ENCODE measurements around the gene DNAAF5. TPM values are rescaled to one million over a fixed set of nuclear protein-coding genes. Genes with fewer than 3 reads are reported as not detected.

Gene DNAAF5
- total RNA-seq, 2 experiments from 2014 or later = 26.8 to 29.5 TPM

DNA sequence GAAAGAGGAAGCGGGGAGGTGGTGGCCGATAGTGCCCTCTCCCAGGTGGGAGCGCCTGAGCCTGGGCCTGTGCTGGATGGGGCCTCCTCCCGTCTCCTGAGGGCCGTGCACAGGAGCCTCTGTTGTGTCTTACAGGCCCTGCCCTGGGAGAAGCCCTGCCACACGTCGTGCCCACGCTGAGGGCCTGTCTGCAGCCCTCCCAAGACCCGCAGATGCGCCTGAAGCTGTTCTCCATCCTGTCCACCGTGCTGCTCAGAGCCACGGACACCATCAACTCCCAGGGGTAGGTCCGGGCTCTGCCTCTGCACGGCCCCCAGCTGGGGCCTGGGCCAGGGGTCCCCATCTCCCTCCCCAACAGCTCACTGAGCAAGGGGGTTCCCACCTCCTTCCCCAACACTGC, 43.8 kb downstream of the DNAAF5 start:
- H3K4me3 Mint-ChIP-seq = no peak overlapping the region

DNA sequence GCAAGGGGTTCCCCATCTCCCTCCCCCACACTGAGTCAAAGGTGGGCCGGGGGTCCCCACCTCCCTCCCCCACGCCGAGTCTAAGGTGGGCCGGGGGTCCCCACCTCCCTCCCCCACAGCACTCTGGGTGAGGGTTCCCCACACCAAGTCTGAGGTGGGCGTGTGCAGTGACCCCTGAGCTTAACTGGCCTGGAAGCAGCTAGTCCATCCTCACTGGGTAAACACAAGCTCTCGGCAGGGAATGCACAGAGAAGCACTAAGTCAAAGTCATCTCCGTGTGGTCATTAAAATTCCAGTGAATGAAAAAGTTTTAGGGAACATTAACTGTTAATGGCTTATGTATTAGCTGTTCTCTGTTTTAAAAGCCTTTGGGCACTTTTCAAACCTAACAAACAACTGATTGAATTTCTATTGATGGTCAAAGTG, 44.3 kb downstream of the DNAAF5 start:
- H3K4me3 Mint-ChIP-seq = no peak overlapping the region
- H3K27ac Mint-ChIP-seq = no peak overlapping the region
- no peak for DNase-seq
- POLR2A ChIA-PET = no interaction called here
- H3K4me1 Mint-ChIP-seq (ENCODE audit: low read depth) = no peaks in the 10 kb centered on the region
- H3K36me3 Mint-ChIP-seq = peaks cover 17% of the 10 kb centered on the region
- CTCF ChIA-PET = interaction anchor here (0.6 to 1.3 kb wide), 2 partner anchors 38 to 449 kb away, joined by 3 to 5 read pairs; no protein-coding TSS in a partner anchor
- no peaks in the 10 kb centered on the region for H3K27me3 Mint-ChIP-seq
- no peaks in the 10 kb centered on the region for H3K9me3 Mint-ChIP-seq
- intact Hi-C loops (cut with micrococcal nuclease) = no loop called here

More for the DNA sequence above, 43.8 kb downstream of the DNAAF5 start:
- Mint-ChIP-seq H3K4me1 (ENCODE audit: low read depth) (no peaks in the 10 kb centered on the region), H3K27me3 (no peaks in the 10 kb centered on the region), H3K36me3 (peaks cover 13% of the 10 kb centered on the region), H3K9me3 (no peaks in the 10 kb centered on the region), H3K27ac (no peak overlapping the region)
- DNase-seq = no peak
- CTCF ChIA-PET = interaction anchor here (0.6 to 1.3 kb wide), 2 partner anchors 38 to 449 kb away, joined by 3 to 5 read pairs; no protein-coding TSS in a partner anchor
- intact Hi-C loops (cut with micrococcal nuclease) = no loop called here
- POLR2A ChIA-PET = no interaction called here

- H3K27me3 Mint-ChIP-seq = no peaks in the 10 kb centered on the region
- intact Hi-C loops (cut with micrococcal nuclease) = no loop called here
- no peak for DNase-seq
- H3K9me3 Mint-ChIP-seq = no peaks in the 10 kb centered on the region
- ChIA-PET POLR2A (no interaction called here), CTCF (interaction anchor here (1.3 to 3.7 kb wide), 2 partner anchors 39 to 438 kb away, joined by 5 to 17 read pairs; no protein-coding TSS in a partner anchor)
- H3K27ac Mint-ChIP-seq = no peak overlapping the region
- no peaks in the 10 kb centered on the region for H3K4me1 Mint-ChIP-seq (ENCODE audit: low read depth)
- H3K36me3 Mint-ChIP-seq = peaks cover 17% of the 10 kb centered on the region
- no peak overlapping the region for H3K4me3 Mint-ChIP-seq
Observed at GRCh38 chr7:771234-772004, 44.9 kb downstream of the DNAAF5 start.

- Mint-ChIP-seq H3K27ac (no peak overlapping the region), H3K4me3 (no peak overlapping the region), H3K36me3 (peaks cover 19% of the 10 kb centered on the region), H3K4me1 (ENCODE audit: low read depth) (no peaks in the 10 kb centered on the region), H3K27me3 (no peaks in the 10 kb centered on the region), H3K9me3 (no peaks in the 10 kb centered on the region)
- DNase-seq = no peak
- ChIA-PET CTCF (interaction anchor here (3.7 to 5.3 kb wide), 2 partner anchors 439 to 451 kb away, joined by 17 to 21 read pairs; no protein-coding TSS in a partner anchor), POLR2A (no interaction called here)
- intact Hi-C loops (cut with micrococcal nuclease) = no loop called here
Observed at GRCh38 chr7:772005-772294, 45.5 kb downstream of the DNAAF5 start.

DNA sequence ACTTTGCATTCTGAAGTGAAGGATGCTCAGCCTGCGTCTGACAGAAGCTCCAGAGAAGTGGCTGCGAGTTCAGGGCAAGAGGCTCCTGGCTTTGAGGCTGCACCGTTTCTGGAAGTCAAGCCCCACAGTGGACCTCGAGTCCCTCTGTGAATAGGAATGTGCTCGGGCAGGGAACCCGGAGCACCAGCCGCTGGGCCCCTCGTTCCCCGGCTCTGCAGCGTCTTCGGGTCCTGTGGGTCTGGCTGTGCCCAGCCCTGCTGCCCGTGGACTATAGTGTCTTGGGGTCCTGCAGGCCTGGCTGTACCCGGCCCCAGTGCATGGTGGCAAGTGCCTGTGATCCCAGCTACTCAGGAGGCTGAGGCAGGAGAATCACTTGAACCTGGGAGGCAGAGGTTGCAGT, 45.9 kb downstream of the DNAAF5 start:
- Mint-ChIP-seq H3K27ac (no peak overlapping the region), H3K27me3 (no peaks in the 10 kb centered on the region), H3K4me1 (ENCODE audit: low read depth) (no peaks in the 10 kb centered on the region), H3K36me3 (peaks cover 19% of the 10 kb centered on the region), H3K9me3 (no peaks in the 10 kb centered on the region), H3K4me3 (no peak overlapping the region)
- ChIA-PET POLR2A (no interaction called here), CTCF (interaction anchor here (1.0 to 5.3 kb wide), 5 partner anchors 11 to 455 kb away, joined by 3 to 21 read pairs (median 7); no protein-coding TSS in a partner anchor)
- intact Hi-C loops (cut with micrococcal nuclease) = no loop called here
- DNase-seq = no peak

- H3K36me3 Mint-ChIP-seq = peaks cover 13% of the 10 kb centered on the region
- DNase-seq = no peak
- no peaks in the 10 kb centered on the region for H3K4me1 Mint-ChIP-seq (ENCODE audit: low read depth)
- intact Hi-C loops (cut with micrococcal nuclease) = no loop called here
- ChIA-PET POLR2A (no interaction called here), CTCF (interaction anchor here (1.0 to 5.3 kb wide), 6 partner anchors 12 to 456 kb away, joined by 3 to 21 read pairs (median 5); no protein-coding TSS in a partner anchor)
- H3K9me3 Mint-ChIP-seq = no peaks in the 10 kb centered on the region
- no peaks in the 10 kb centered on the region for H3K27me3 Mint-ChIP-seq
- H3K4me3 Mint-ChIP-seq = no peak overlapping the region
- H3K27ac Mint-ChIP-seq = no peak overlapping the region
Observed at GRCh38 chr7:772861-773621, 46.5 kb downstream of the DNAAF5 start.

DNA sequence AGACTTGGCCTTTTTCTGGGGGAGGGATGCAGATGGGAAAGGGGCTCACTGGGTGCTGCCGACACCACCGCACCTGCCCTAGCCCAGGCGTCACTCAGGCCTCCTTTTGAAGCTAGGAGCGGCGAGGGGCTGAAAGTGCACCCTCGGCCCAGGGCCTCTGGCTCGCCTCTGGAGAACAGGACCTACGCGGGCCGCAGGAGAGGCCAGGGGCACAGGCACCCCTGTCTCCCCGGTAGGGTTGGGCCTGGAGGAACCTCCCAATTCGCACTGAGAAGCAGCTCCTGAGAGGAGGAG, 47.1 kb downstream of the DNAAF5 start:
- H3K9me3 Mint-ChIP-seq = no peaks in the 10 kb centered on the region
- H3K4me1 Mint-ChIP-seq (ENCODE audit: low read depth) = no peaks in the 10 kb centered on the region
- no peak for DNase-seq
- intact Hi-C loops (cut with micrococcal nuclease) = no loop called here
- no peak overlapping the region for H3K27ac Mint-ChIP-seq
- H3K4me3 Mint-ChIP-seq = no peak overlapping the region
- H3K36me3 Mint-ChIP-seq = peaks cover 11% of the 10 kb centered on the region
- POLR2A ChIA-PET = interaction anchor here (0.7 kb wide), 1 partner anchor 452 kb away, joined by 3 read pairs; no protein-coding TSS in a partner anchor
- CTCF ChIA-PET = interaction anchor here (1.0 to 5.3 kb wide), 5 partner anchors 12 to 452 kb away, joined by 3 to 21 read pairs (median 7); no protein-coding TSS in a partner anchor
- no peaks in the 10 kb centered on the region for H3K27me3 Mint-ChIP-seq

GRCh38 chr7:774161-775109, 47.9 kb downstream of the DNAAF5 start:
- H3K27ac Mint-ChIP-seq = no peak overlapping the region
- ChIA-PET POLR2A (interaction anchor here (0.7 kb wide), 1 partner anchor 453 kb away, joined by 3 read pairs; no protein-coding TSS in a partner anchor), CTCF (interaction anchor here (1.0 to 5.3 kb wide), 4 partner anchors 13 to 453 kb away, joined by 3 to 21 read pairs (median 12); no protein-coding TSS in a partner anchor)
- H3K4me3 Mint-ChIP-seq = no peak overlapping the region
- H3K9me3 Mint-ChIP-seq = no peaks in the 10 kb centered on the region
- no peaks in the 10 kb centered on the region for H3K4me1 Mint-ChIP-seq (ENCODE audit: low read depth)
- DNase-seq = peak; percentile 76
- peaks cover 11% of the 10 kb centered on the region for H3K36me3 Mint-ChIP-seq
- H3K27me3 Mint-ChIP-seq = no peaks in the 10 kb centered on the region
- intact Hi-C loops (cut with micrococcal nuclease) = loop anchor here (1.0 kb wide), 1 partner anchor 452 kb away; no protein-coding TSS in a partner anchor

DNA sequence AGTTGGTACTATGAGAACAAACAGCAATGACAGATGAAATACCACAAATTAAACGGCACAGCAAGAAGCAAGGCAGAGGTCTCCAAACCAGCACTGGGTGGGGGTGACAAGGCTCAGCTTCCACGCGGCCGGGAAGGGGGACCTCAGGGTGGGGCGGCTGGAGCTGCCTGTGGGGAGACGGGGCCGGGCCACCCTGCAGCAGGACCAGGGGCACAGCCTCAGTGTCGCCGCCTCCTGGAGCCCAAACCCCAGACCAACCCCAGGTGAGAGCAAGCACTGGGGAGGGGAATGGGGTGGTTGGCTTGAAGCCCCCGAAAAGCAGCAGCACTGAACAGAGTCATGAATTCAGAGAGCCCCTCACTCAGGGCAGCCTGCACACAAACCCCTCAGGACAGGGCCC, 49.9 kb downstream of the DNAAF5 start:
- H3K27ac Mint-ChIP-seq = no peak overlapping the region
- intact Hi-C loops (cut with micrococcal nuclease) = no loop called here
- DNase-seq = no peak

GRCh38 chr7:776992-777727, 50.7 kb downstream of the DNAAF5 start:
- Mint-ChIP-seq H3K4me1 (ENCODE audit: low read depth) (no peaks in the 10 kb centered on the region), H3K27ac (no peak overlapping the region), H3K36me3 (peaks cover 18% of the 10 kb centered on the region), H3K4me3 (no peak overlapping the region), H3K27me3 (no peaks in the 10 kb centered on the region), H3K9me3 (no peaks in the 10 kb centered on the region)
- no peak for DNase-seq
- POLR2A ChIA-PET = no interaction called here
- intact Hi-C loops (cut with micrococcal nuclease) = no loop called here
- CTCF ChIA-PET = interaction anchor here (0.6 to 5.3 kb wide), 3 partner anchors 63 to 456 kb away, joined by 3 to 21 read pairs (median 3); no protein-coding TSS in a partner anchor

More for the DNA sequence above, 49.9 kb downstream of the DNAAF5 start:
- Mint-ChIP-seq H3K4me3 (no peak overlapping the region), H3K9me3 (no peaks in the 10 kb centered on the region), H3K36me3 (peaks cover 15% of the 10 kb centered on the region), H3K4me1 (ENCODE audit: low read depth) (no peaks in the 10 kb centered on the region), H3K27me3 (no peaks in the 10 kb centered on the region)
- POLR2A ChIA-PET = no interaction called here
- CTCF ChIA-PET = interaction anchor here (5.3 kb wide), 1 partner anchor 455 kb away, joined by 21 read pairs; no protein-coding TSS in a partner anchor

DNA sequence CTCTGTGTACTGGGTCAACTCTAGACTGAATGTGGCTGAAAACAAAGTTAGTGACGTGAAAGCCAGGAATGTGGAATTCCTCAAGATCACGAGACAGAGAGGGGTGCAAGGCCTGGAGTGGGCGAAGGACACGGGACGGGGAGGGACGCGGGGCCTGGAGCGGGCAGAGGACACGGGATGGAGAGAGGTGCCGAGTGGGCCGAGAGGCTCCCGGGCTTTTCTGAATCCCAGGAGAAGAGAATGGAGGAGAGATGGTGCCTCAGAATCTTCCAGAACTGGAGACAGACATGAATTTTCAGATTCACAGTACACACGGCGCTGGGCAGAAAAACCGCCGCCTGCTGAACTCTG, 51.2 kb downstream of the DNAAF5 start:
- DNase-seq = no peak
- no peak overlapping the region for H3K27ac Mint-ChIP-seq
- no peak overlapping the region for H3K4me3 Mint-ChIP-seq
- ChIA-PET CTCF (interaction anchor here (0.8 kb wide), 1 partner anchor 445 kb away, joined by 3 read pairs; no protein-coding TSS in a partner anchor), POLR2A (no interaction called here)
- H3K9me3 Mint-ChIP-seq = no peaks in the 10 kb centered on the region
- intact Hi-C loops (cut with micrococcal nuclease) = no loop called here
- peaks cover 22% of the 10 kb centered on the region for H3K36me3 Mint-ChIP-seq
- no peaks in the 10 kb centered on the region for H3K27me3 Mint-ChIP-seq
- H3K4me1 Mint-ChIP-seq (ENCODE audit: low read depth) = no peaks in the 10 kb centered on the region

Data from activated CD4-positive, alpha-beta memory T cell treated with anti-CD3 and anti-CD28 coated beads for 36 hours (primary cell).